HEK293 (cell line): ENCODE results near the gene TMPRSS4.

Experiments used
- CTCF ChIA-PET: fragments of 350-600 bp; formaldehyde crosslinking; extraction: SDS; loops from one replicate; lab custom pipeline; 2021; ENCODE audit warnings: antibody characterized with exemption; lab: Yijun Ruan, JAX
- POLR2A ChIA-PET: fragments of 300-600 bp; formaldehyde crosslinking; extraction: SDS; loops from one replicate; lab custom pipeline; 2020; ENCODE audit warnings: antibody characterized with exemption, inconsistent platforms; lab: Yijun Ruan, JAX
- H3K27ac ChIP-seq: fragments of 200-500 bp; sonication (Bioruptor generic); 2 replicates; pipeline ENCODE4 v1.5.1; 2014; ENCODE audit warnings: low read depth, low read length, control low read depth, inconsistent platforms; ENCODE audit errors: extremely low read depth
- H3K36me3 ChIP-seq, 2 experiments: fragments of 200-500 bp in 1 of 2; sonication (Bioruptor generic) in 1 of 2; 1 replicate in 1 of 2; 2 replicates in 1 of 2; pipeline ENCODE4 v1.5.1; 2014 to 2017; ENCODE audit warnings: inconsistent platforms in 2 of 2, low read length in 2 of 2; ENCODE audit not compliant: control insufficient read depth in 2 of 2, insufficient read depth in 1 of 2
- H3K4me1 ChIP-seq: fragments of 200-500 bp; sonication (Bioruptor generic); 2 replicates; pipeline ENCODE4 v1.5.1; 2014; ENCODE audit warnings: mild to moderate bottlenecking, low read length, inconsistent platforms; ENCODE audit not compliant: control insufficient read depth, insufficient read depth
- H3K4me3 ChIP-seq: 2 replicates; pipeline ENCODE4 v1.5.1; 2011; ENCODE audit warnings: low read depth, mild to moderate bottlenecking, control low read depth, low read length, moderate library complexity
- H3K9me3 ChIP-seq: fragments of 200-500 bp; sonication (Bioruptor generic); 2 replicates; pipeline ENCODE4 v1.5.1; 2014; ENCODE audit warnings: low read depth, low read length, inconsistent platforms; ENCODE audit not compliant: control insufficient read depth, insufficient read depth
- BCL11B ChIP-seq: fragments of 450-650 bp; formaldehyde crosslinking; IDR thresholded peaks from 2 replicates; pipeline ENCODE4 v1.5.1; 2016; ENCODE audit warnings: low read depth, missing biosample characterization, missing genetic modification characterization
- GLI2 ChIP-seq: fragments of 450-650 bp; formaldehyde crosslinking; IDR thresholded peaks from 2 replicates; pipeline ENCODE4; 2017; ENCODE audit warnings: missing biosample characterization, missing genetic modification characterization, low read depth, borderline replicate concordance
- GLIS2 ChIP-seq: fragments of 450-650 bp; formaldehyde crosslinking; IDR thresholded peaks from 2 replicates; pipeline ENCODE4 v1.5.1; 2016; ENCODE audit warnings: missing biosample characterization, missing genetic modification characterization
- PATZ1 ChIP-seq: fragments of 450-650 bp; formaldehyde crosslinking; IDR thresholded peaks from 2 replicates; pipeline ENCODE4 v1.5.1; 2016; ENCODE audit warnings: missing biosample characterization, missing genetic modification characterization
- PRDM4 ChIP-seq: fragments of 450-650 bp; formaldehyde crosslinking; IDR thresholded peaks from 2 replicates; pipeline ENCODE4 v1.5.1; 2017; ENCODE audit warnings: missing biosample characterization, missing genetic modification characterization
- ZNF132 ChIP-seq: fragments of 450-650 bp; formaldehyde crosslinking; IDR thresholded peaks from 2 replicates; pipeline ENCODE4 v1.5.1; 2017; ENCODE audit warnings: missing biosample characterization, missing genetic modification characterization, borderline replicate concordance
- ZNF155 ChIP-seq: fragments of 450-650 bp; formaldehyde crosslinking; IDR thresholded peaks from 2 replicates; pipeline ENCODE4 v1.5.1; 2016; ENCODE audit warnings: missing biosample characterization, missing genetic modification characterization
- ZNF157 ChIP-seq: fragments of 450-650 bp; formaldehyde crosslinking; IDR thresholded peaks from 2 replicates; pipeline ENCODE4 v1.5.1; 2016; ENCODE audit warnings: missing biosample characterization, missing genetic modification characterization
- ZNF18 ChIP-seq: fragments of 450-650 bp; formaldehyde crosslinking; IDR thresholded peaks from 2 replicates; pipeline ENCODE4 v1.5.1; 2016; ENCODE audit warnings: missing biosample characterization, missing genetic modification characterization
- ZNF184 ChIP-seq: fragments of 450-650 bp; IDR thresholded peaks from 2 replicates; pipeline ENCODE4 v1.5.1; 2018; ENCODE audit warnings: missing biosample characterization, mild to moderate bottlenecking, missing genetic modification characterization
- ZNF350 ChIP-seq: fragments of 450-650 bp; formaldehyde crosslinking; IDR thresholded peaks from 2 replicates; pipeline ENCODE4 v1.5.0; 2017; ENCODE audit warnings: missing biosample characterization, mild to moderate bottlenecking, missing genetic modification characterization
- ZNF354C ChIP-seq: fragments of 450-650 bp; formaldehyde crosslinking; IDR thresholded peaks from 2 replicates; pipeline ENCODE4 v1.5.1; 2016; ENCODE audit warnings: missing biosample characterization, missing genetic modification characterization, low read depth, borderline replicate concordance
- ZNF37A ChIP-seq: fragments of 450-650 bp; IDR thresholded peaks from 2 replicates; pipeline ENCODE4 v1.5.1; 2018; ENCODE audit warnings: missing biosample characterization, missing genetic modification characterization
- ZNF510 ChIP-seq: fragments of 450-650 bp; formaldehyde crosslinking; IDR thresholded peaks from 2 replicates; pipeline ENCODE4 v1.5.1; 2018; ENCODE audit warnings: mild to moderate bottlenecking, missing genetic modification characterization, missing biosample characterization; ENCODE audit not compliant: insufficient replicate concordance
- ZNF600 ChIP-seq: fragments of 450-650 bp; formaldehyde crosslinking; IDR thresholded peaks from 2 replicates; pipeline ENCODE4 v1.5.1; 2016; ENCODE audit warnings: missing biosample characterization, missing genetic modification characterization
- ZNF623 ChIP-seq: fragments of 450-650 bp; formaldehyde crosslinking; IDR thresholded peaks from 2 replicates; pipeline ENCODE4 v1.5.1; 2016; ENCODE audit warnings: missing biosample characterization, missing genetic modification characterization
- ZNF639 ChIP-seq: fragments of 450-650 bp; formaldehyde crosslinking; IDR thresholded peaks from 2 replicates; pipeline ENCODE4 v1.5.1; 2016; ENCODE audit warnings: missing biosample characterization, missing genetic modification characterization
- ZNF660 ChIP-seq: fragments of 450-650 bp; IDR thresholded peaks from 2 replicates; pipeline ENCODE4 v1.5.1; 2018; ENCODE audit warnings: missing biosample characterization, mild to moderate bottlenecking, missing genetic modification characterization
- ZNF707 ChIP-seq: fragments of 450-650 bp; formaldehyde crosslinking; IDR thresholded peaks from 2 replicates; pipeline ENCODE4 v1.5.1; 2016; ENCODE audit warnings: missing biosample characterization, missing genetic modification characterization
- ZNF76 ChIP-seq: fragments of 450-650 bp; formaldehyde crosslinking; IDR thresholded peaks from 2 replicates; pipeline ENCODE4; 2016; ENCODE audit warnings: low read depth, missing biosample characterization, missing genetic modification characterization, borderline replicate concordance

Gene TMPRSS4

GRCh38 chr11:118168316-118168715 is 91.4 kb downstream of the TMPRSS4 start:
- no peaks in the 10 kb centered on the region for H3K36me3 ChIP-seq
- no peaks in the 10 kb centered on the region for H3K4me1 ChIP-seq
- ChIA-PET CTCF (interaction anchor here (0.7 to 7.5 kb wide), 4 partner anchors 11 to 355 kb away, joined by 3 to 128 read pairs (median 52); no protein-coding TSS in a partner anchor), POLR2A (no interaction called here)
- no peaks in the 10 kb centered on the region for H3K9me3 ChIP-seq
- H3K27ac ChIP-seq = no peak overlapping the region
- TF ChIP-seq GLI2 (no peak), ZNF510 (no peak), ZNF354C (tag by site-specific recombination) (no peak), ZNF157 (no peak), ZNF707 (tag by site-specific recombination) (no peak), ZNF37A (tag by site-specific recombination) (no peak), ZNF623 (tag by site-specific recombination) (no peak), BCL11B (tag by site-specific recombination) (no peak), PRDM4 (tag by site-specific recombination) (no peak), PATZ1 (tag by site-specific recombination) (no peak), ZNF76 (tag by site-specific recombination) (no peak), ZNF600 (no peak), ZNF132 (tag by site-specific recombination) (no peak), ZNF639 (tag by site-specific recombination) (no peak), ZNF350 (tag by site-specific recombination) (no peak), GLIS2 (tag by site-specific recombination) (no peak), ZNF18 (tag by site-specific recombination) (no peak), ZNF155 (tag by site-specific recombination) (no peak), ZNF184 (tag by site-specific recombination) (no peak), ZNF660 (tag by site-specific recombination) (no peak)
- no peak overlapping the region for H3K4me3 ChIP-seq
